ENCODE results near the gene IKZF3.

Gene IKZF3

GRCh38 chr17:39818358-39819000, 45.6 kb downstream of the IKZF3 start:
- no peak for DNase-seq (ENCODE audit: low read depth, low spot score)

GRCh38 chr17:39816272-39816671, 47.8 kb downstream of the IKZF3 start:
- no peak for DNase-seq (ENCODE audit: low read depth, low spot score)

- no peak for DNase-seq (ENCODE audit: low read depth, low spot score)
Observed at GRCh38 chr17:39814497-39814896, 49.6 kb downstream of the IKZF3 start.

GRCh38 chr17:39813631-39814030, 50.5 kb downstream of the IKZF3 start:
- DNase-seq (ENCODE audit: low read depth, low spot score), result no peak

GRCh38 chr17:39812466-39812865, 51.6 kb downstream of the IKZF3 start:
- DNase-seq (ENCODE audit: low read depth, low spot score), result no peak

GRCh38 chr17:39810939-39811728, 53.0 kb downstream of the IKZF3 start:
- DNase-seq (ENCODE audit: low read depth, low spot score), result no peak

GRCh38 chr17:39809221-39809620, 54.9 kb downstream of the IKZF3 start:
- no peak for DNase-seq (ENCODE audit: low read depth, low spot score)

GRCh38 chr17:39808409-39808997, 55.6 kb downstream of the IKZF3 start:
- DNase-seq (ENCODE audit: low read depth, low spot score), result no peak

GRCh38 chr17:39804839-39805238, 59.3 kb downstream of the IKZF3 start:
- DNase-seq (ENCODE audit: low read depth, low spot score), result no peak

- no peak for DNase-seq (ENCODE audit: low read depth, low spot score)
Observed at GRCh38 chr17:39801055-39801454, 63.1 kb downstream of the IKZF3 start.

- no peak for DNase-seq (ENCODE audit: low read depth, low spot score)
Observed at GRCh38 chr17:39800540-39800939, 63.6 kb downstream of the IKZF3 start.

GRCh38 chr17:39799395-39799794, 64.7 kb downstream of the IKZF3 start:
- no peak for DNase-seq (ENCODE audit: low read depth, low spot score)

- no peak for DNase-seq (ENCODE audit: low read depth, low spot score)
Observed at GRCh38 chr17:39794249-39794970, 69.7 kb downstream of the IKZF3 start.

GRCh38 chr17:39793301-39793872, 70.7 kb downstream of the IKZF3 start:
- no peak for DNase-seq (ENCODE audit: low read depth, low spot score)

GRCh38 chr17:39792526-39793221, 71.4 kb downstream of the IKZF3 start:
- no peak for DNase-seq (ENCODE audit: low read depth, low spot score)

GRCh38 chr17:39791111-39791992, 72.8 kb downstream of the IKZF3 start:
- no peak for DNase-seq (ENCODE audit: low read depth, low spot score)

- no peak for DNase-seq (ENCODE audit: low read depth, low spot score)
Observed at GRCh38 chr17:39787743-39788484, 76.2 kb downstream of the IKZF3 start.

GRCh38 chr17:39787041-39787440, 77.1 kb downstream of the IKZF3 start:
- no peak for DNase-seq (ENCODE audit: low read depth, low spot score)

- DNase-seq (ENCODE audit: low read depth, low spot score), result no peak
Observed at GRCh38 chr17:39782980-39783379, 81.1 kb downstream of the IKZF3 start.

- DNase-seq (ENCODE audit: low read depth, low spot score), result no peak
Observed at GRCh38 chr17:39782481-39782880, 81.6 kb downstream of the IKZF3 start.
